ENCODE data around the gene DMD.

GRCh38 chrX:32599156-32599555 is 612.2 kb downstream of the DMD start:
- TF ChIP-seq CTCF (IDR thresholded peaks at IDR 0.05; ENCODE audit: low read depth, low read length), result no peak
- TF ChIP-seq EZH2phosphoT487 (IDR thresholded peaks at IDR 0.05; ENCODE audit: low read depth), result no peak

Measured in OCI-LY3 (cell line).